GM21786 (cell line): Measurements from ENCODE around the gene CYP4F12.

Experiments used
- ATAC-seq: cut with Tn5 transposase; IDR thresholded peaks from one replicate; pipeline ENCODE4 v1.9.1; 2021; ENCODE audit not compliant: unreplicated experiment

Gene CYP4F12

DNA sequence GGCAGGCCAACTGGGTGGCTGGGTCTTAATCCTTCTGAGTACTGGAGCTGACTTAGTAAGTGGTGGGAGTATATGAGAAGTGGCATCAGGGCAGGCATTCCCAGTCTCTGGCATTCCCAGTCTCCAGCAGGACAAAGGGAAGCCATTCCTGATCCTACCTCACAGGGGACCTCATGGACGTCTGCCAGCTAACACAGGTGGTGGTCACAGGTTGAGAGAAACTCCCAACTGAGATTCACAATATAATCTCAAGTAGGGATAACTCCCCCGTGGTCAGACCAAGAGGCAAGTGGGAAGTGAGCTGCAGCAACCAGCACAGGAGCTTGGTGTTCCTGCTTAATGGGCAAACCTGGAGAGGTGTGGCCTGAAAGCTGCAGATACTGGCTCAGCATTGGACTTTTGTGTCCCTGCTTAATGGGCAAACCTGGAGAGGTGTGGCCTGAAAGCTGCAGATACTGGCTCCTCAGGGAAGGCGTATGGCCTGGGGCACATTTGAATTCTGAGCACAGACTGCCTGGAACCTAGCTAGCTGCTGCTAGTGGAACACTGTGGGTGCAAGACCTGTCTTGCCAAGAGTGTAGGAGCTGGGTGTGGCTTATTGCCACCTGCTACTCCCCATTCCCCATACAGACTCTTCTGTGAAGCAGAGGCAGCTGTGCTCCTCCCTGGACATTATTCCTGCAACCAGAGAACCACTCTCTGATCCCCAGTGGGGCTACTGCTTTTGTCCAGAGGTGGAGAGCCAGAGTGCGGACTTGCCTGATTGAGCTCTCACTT, 29.1 kb downstream of the CYP4F12 start:
- ATAC-seq: no peak

- ATAC-seq: no peak
Observed at GRCh38 chr19:15702534-15702930, 29.6 kb downstream of the CYP4F12 start.

DNA sequence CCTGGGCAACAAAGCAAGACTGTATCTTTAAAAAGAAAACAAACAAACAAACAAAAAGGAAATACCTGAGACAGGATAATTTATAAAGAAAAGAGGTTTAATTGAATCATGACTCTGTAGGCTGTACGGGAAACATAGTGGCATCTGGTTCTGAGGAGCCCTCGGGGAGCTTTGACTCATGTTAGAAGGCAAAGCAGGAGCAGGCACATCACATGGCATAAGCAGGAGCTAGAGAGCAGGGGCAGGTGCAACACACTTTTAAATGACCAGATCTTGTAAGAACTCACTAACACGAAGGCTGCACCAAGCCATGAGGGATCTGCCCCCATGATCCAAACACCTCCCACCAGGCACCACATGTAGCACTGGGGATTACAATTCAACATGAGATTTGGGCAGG, 41.8 kb downstream of the CYP4F12 start:
- ATAC-seq: no peak

GRCh38 chr19:15715642-15716041, 42.8 kb downstream of the CYP4F12 start:
- ATAC-seq: no peak

GRCh38 chr19:15717809-15718208, 44.9 kb downstream of the CYP4F12 start:
- no peak for ATAC-seq

- no peak for ATAC-seq
Observed at GRCh38 chr19:15721268-15721667, 48.4 kb downstream of the CYP4F12 start.

GRCh38 chr19:15722956-15723355, 50.1 kb downstream of the CYP4F12 start:
- ATAC-seq: no peak

DNA sequence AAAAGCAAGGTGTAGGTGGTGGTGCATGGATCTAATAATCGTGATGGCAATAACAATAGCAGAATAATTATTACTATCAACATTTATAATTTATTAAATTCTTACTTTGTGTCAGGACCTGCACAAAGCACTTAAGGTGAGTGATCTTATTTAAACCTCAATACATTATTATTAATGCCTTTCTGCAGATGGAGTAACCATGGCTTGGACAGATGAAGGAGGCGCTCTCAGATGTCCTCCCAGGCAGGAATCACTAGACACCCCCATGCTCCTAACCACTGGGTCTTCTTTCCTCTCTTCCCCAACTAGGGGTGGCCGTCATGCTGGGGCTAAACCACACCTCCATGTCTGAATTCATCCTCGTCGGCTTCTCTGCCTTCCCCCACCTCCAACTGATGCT, 54.8 kb downstream of the CYP4F12 start, which contains the start of gene OR10H2:
Gene OR10H2, plus strand, starts transcription at position 301 of the 400 bp plus-strand sequence. Its CDS starts 20 bp downstream, at position 321.
- no peak for ATAC-seq

DNA sequence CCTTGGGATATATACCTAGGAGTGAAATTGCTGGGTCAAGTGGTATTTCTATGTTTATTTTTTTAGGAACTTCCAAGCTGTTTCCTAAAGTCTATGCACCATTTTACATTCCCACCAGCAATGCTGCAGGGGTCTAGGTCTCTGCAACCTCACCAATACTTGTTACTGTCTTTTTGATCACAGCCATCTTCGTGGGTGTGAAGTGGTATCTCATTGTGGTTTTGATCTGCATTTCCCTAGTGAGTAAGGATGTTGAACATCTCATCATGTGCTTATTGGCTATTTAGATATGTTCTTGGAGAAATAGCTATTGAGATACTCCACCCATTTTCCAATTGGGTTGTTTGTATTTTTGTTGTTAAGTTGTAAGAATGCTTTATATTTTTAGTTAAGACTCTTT, 57.7 kb downstream of the CYP4F12 start:
- no peak for ATAC-seq

DNA sequence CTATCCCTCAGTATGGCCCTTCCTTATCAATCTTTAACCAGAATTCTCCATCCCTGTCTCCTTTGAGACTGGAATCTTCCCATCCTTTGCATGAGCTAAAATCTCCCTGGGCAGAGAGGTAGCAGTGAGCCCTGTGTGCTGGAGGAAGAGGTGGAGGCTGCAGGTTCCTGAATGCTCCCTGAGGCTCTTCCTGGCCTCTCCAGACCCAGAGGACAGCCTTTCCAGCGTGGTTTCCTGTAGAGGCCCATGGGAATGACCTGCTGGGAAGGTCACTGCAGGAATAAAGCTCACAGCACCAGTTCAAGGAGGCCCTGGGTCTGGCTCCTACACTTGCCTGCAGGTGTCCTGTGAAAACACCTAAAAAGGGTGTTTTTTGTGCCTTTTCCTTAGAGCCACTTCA, 59.5 kb downstream of the CYP4F12 start:
- no peak for ATAC-seq

DNA sequence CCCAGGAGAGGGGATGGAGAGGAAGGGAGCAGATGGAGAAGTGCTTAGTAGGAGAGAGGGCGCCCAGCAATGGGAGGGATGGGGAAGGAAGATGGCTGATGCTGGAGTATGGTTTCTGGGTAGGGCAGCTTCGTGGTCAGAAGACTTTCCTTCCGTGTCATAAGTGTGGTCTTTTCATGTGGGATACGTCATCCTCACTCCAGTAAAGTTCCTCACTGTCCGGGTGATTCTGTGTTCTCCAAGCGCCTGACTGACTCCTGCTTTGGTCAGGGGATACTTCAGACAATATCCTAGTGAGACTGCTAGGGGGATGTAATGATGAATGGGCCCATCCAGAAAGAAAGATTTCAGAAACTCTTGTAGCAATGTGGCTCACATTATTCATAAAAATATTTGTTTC, 61.0 kb downstream of the CYP4F12 start:
- no peak for ATAC-seq

DNA sequence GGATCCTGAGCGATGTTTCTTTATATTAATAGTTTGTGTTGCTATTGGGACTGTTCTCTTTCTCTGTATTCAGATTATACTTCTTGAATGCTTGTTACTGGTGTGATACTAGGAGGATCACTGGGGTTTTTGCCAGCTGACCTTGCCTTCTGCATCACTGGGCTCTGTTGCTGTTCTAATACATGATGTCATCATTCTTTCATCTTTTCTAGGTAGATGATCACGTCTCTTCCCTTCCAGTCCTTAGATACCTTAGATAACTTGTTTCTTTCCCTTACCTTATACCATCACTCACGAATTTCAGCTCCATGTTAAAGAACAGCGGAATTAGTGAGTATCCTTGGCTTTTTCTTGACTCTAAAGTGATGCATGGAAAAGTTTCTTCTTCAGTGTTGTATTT, 64.8 kb downstream of the CYP4F12 start, which contains the start of gene OR10H3:
Gene OR10H3, plus strand, starts transcription at position 264 of the 400 bp plus-strand sequence. CDS start 3,408 bp downstream, outside the sequence.
- ATAC-seq: no peak

DNA sequence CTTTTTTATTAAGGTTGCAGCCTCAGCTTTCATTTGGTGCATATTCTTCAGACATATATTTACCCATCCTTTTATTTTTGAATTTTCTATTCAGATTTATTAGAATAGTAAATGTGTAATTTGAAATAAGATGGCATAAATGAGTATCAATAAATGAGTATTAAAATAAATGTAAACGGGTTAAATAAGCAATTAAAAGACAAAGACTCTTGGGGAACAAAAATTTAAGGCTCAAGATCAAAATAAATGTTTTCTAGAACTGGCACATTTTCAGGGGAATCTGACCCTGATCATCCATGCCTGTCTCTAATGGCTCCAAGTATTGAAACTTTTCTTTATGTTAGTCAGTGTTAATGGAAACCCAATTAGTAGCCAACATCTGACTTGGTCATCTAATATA, 67.9 kb downstream of the CYP4F12 start:
- ATAC-seq: no peak
